Mammary microvascular endothelial cell (primary cell): Measurements from ENCODE around the gene PTCHD1. TPM values are rescaled to one million over a fixed set of nuclear protein-coding genes. Genes with fewer than 3 reads are reported as not detected.

Experiments
- total RNA-seq: library from RNA; depleted of rRNA; stranded (reverse); fragments of >200 nt; gene quantifications from 2 replicates; pipeline ENCODE4 v1.2.3, GENCODE V29; 2015

The PTCHD1 gene
- total RNA-seq = not detected in 2 replicates

GRCh38 chrX:23334848-23335599 lies at the start of gene PTCHD1:
Gene PTCHD1, plus strand, starts transcription at chrX:23334849. Its CDS starts 27 bp downstream, at chrX:23334876.

